ENCODE measurements around the gene ITPRID1.

DNA sequence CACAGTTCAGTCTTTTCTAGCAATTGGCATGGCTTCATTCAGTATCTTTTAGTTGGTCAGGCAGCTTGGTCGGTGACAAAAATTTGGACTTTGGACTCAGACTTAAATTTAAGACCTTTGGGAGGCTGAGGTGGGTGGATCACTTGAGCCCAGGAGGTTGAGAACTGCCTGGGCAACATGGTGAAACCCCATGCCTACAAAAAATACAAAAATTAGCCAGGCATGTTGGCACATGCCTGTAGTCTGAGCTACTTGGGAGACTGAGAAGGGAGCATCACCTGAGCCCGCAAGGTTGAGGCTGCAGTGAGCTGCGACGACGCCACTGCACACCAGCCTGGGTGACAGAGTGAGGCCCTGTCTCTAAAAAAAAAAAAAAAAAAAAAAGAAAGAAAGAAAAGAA is 19.5 kb upstream of the ITPRID1 start:
- no peak for TF ChIP-seq CTCF (IDR thresholded peaks at IDR 0.05 in 2 of 3, conservative IDR thresholded peaks at IDR 0.05 in 1 of 3; ENCODE audit: borderline replicate concordance in 1 of 3, insufficient read depth in 1 of 3, low read depth in 2 of 3, low read length in 2 of 3)
- TF ChIP-seq REST (IDR thresholded peaks at IDR 0.05; ENCODE audit: low read depth), result no peak
- no peak for TF ChIP-seq POLR2AphosphoS5 (IDR thresholded peaks at IDR 0.05; ENCODE audit: low read depth, low read length)
- TF ChIP-seq, protein P1, sequence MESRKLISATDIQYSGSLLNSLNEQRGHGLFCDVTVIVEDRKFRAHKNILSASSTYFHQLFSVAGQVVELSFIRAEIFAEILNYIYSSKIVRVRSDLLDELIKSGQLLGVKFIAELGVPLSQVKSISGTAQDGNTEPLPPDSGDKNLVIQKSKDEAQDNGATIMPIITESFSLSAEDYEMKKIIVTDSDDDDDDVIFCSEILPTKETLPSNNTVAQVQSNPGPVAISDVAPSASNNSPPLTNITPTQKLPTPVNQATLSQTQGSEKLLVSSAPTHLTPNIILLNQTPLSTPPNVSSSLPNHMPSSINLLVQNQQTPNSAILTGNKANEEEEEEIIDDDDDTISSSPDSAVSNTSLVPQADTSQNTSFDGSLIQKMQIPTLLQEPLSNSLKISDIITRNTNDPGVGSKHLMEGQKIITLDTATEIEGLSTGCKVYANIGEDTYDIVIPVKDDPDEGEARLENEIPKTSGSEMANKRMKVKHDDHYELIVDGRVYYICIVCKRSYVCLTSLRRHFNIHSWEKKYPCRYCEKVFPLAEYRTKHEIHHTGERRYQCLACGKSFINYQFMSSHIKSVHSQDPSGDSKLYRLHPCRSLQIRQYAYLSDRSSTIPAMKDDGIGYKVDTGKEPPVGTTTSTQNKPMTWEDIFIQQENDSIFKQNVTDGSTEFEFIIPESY (IDR thresholded peaks at IDR 0.05; ENCODE audit: extremely low read depth, insufficient replicate concordance, low read length), result no peak
- no peak for TF ChIP-seq SIN3A (IDR thresholded peaks at IDR 0.05; ENCODE audit: low read depth)
- TF ChIP-seq POLR2A (IDR thresholded peaks at IDR 0.05; ENCODE audit: borderline replicate concordance, extremely low read depth, insufficient read depth, insufficient read length), result no peak
- TF ChIP-seq EZH2 (IDR thresholded peaks at IDR 0.05), result no peak
- TF ChIP-seq EZH2phosphoT487 (IDR thresholded peaks at IDR 0.05; ENCODE audit: borderline replicate concordance), result no peak
- no peak for TF ChIP-seq JUND (IDR thresholded peaks at IDR 0.05)
- TF ChIP-seq YY1 (IDR thresholded peaks at IDR 0.05; ENCODE audit: extremely low read depth, insufficient replicate concordance, low read depth, low read length), result no peak
- no peak for TF ChIP-seq FOSL1 (IDR thresholded peaks at IDR 0.05; ENCODE audit: low read depth)
- no peak for TF ChIP-seq SP1 (IDR thresholded peaks at IDR 0.05; ENCODE audit: low read depth)
- TF ChIP-seq, protein P2, sequence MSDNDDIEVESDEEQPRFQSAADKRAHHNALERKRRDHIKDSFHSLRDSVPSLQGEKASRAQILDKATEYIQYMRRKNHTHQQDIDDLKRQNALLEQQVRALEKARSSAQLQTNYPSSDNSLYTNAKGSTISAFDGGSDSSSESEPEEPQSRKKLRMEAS (IDR thresholded peaks at IDR 0.05), result no peak
- no peak for TF ChIP-seq ZNF274 (IDR thresholded peaks at IDR 0.05; ENCODE audit: low read depth, low read length)

Measured in HCT116 (cell line).